Measurements from ENCODE around the gene MAGI2.
A peak's percentile ranks its signal among the peaks of the same experiment; 100 is the strongest.

MAGI2 gene

GRCh38 chr7:78175330-78176100 lies 1278.0 kb downstream of the MAGI2 start:
- H2AK5ac ChIP-seq (ENCODE audit: low read length, severe bottlenecking), result no peak overlapping the region
- H2BK5ac ChIP-seq (ENCODE audit: low read depth, low read length, poor library complexity, severe bottlenecking), result no peak overlapping the region
- no peak overlapping the region for H2AFZ ChIP-seq (ENCODE audit: low read depth, low read length)
- H2BK12ac ChIP-seq (ENCODE audit: low read length in 2 of 2), result peak overlapping the region in 1 of 2 experiments; percentile 38
- H3K23ac ChIP-seq (ENCODE audit: low read length in 2 of 2), result no peak overlapping the region
- no peaks in the 10 kb centered on the region for H3K4me1 ChIP-seq (ENCODE audit: control insufficient read depth, insufficient read depth, low read depth, low read length)
- H4K8ac ChIP-seq (ENCODE audit: low read length), result no peak overlapping the region
- H3K79me1 ChIP-seq (replicated peaks; ENCODE audit: low read length, poor library complexity, severe bottlenecking), result no peaks in the 10 kb centered on the region
- H3K4me3 ChIP-seq (ENCODE audit: insufficient read depth in 1 of 2, low read depth in 1 of 2, low read length in 2 of 2), result no peak overlapping the region
- no peak for DNase-seq
- peak overlapping the region in 1 of 2 experiments; percentile 11 for H3K18ac ChIP-seq (ENCODE audit: low read depth in 1 of 2, low read length in 2 of 2)
- no peak overlapping the region for H3K14ac ChIP-seq (ENCODE audit: low read length in 2 of 2)
- no peak overlapping the region for H3K4me2 ChIP-seq (ENCODE audit: low read length, poor library complexity, severe bottlenecking)
- no peak overlapping the region for H4K91ac ChIP-seq (ENCODE audit: low read length)
- H3K9me3 ChIP-seq (ENCODE audit: control insufficient read depth, low read length), result no peaks in the 10 kb centered on the region
- H2BK120ac ChIP-seq (ENCODE audit: low read depth, low read length), result peak overlapping the region; percentile 27
- H3K36me3 ChIP-seq (ENCODE audit: control insufficient read depth in 1 of 2, insufficient read depth in 2 of 2, low read depth in 1 of 2, low read length in 2 of 2), result no peaks in the 10 kb centered on the region
- WGBS, result 79% methylated on average over 10 of the region's 10 CpGs
- H3K9ac ChIP-seq (ENCODE audit: low read length), result no peak overlapping the region
- no peaks in the 10 kb centered on the region for H3K27me3 ChIP-seq (ENCODE audit: control insufficient read depth in 1 of 2, insufficient read depth in 1 of 2, low read length in 2 of 2)
- H3K4ac ChIP-seq (ENCODE audit: low read depth in 1 of 2, low read length in 2 of 2), result no peak overlapping the region
- H3K27ac ChIP-seq (ENCODE audit: low read length, poor library complexity, severe bottlenecking), result no peak overlapping the region
- no peak overlapping the region for H2BK15ac ChIP-seq (ENCODE audit: low read depth, poor library complexity, severe bottlenecking)

DNA sequence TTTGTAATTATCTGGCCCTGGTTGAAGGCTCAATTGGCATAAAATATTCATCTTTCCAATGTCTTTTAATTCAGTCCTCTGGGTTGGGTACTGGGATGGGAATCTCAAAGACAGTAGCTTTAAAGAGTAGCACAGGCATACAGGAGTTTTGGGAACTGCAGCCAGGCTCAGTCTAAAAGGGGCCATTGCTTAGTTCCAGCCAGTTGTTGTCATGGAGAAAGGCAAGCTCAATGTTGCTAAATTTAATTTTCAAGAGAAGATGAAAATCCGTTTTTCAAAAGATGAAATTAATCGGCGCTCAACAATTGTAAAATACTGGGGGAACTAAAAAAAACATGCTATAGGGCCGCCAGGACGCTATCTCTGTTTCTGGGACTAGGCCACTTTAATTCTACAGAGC lies 1279.8 kb downstream of the MAGI2 start:
- WGBS, result 73% methylated on average over 4 of the region's 5 CpGs

GRCh38 chr7:78172933-78173591 lies 1280.4 kb downstream of the MAGI2 start:
- Histone ChIP-seq H2BK5ac (ENCODE audit: low read depth, low read length, poor library complexity, severe bottlenecking) (no peak overlapping the region), H3K27me3 (ENCODE audit: control insufficient read depth in 1 of 2, insufficient read depth in 1 of 2, low read length in 2 of 2) (no peaks in the 10 kb centered on the region), H4K8ac (ENCODE audit: low read length) (no peak overlapping the region), H2BK120ac (ENCODE audit: low read depth, low read length) (no peak overlapping the region), H3K4me2 (ENCODE audit: low read length, poor library complexity, severe bottlenecking) (no peak overlapping the region), H3K79me1 (replicated peaks; ENCODE audit: low read length, poor library complexity, severe bottlenecking) (no peaks in the 10 kb centered on the region), H3K27ac (ENCODE audit: low read length, poor library complexity, severe bottlenecking) (no peak overlapping the region), H3K18ac (ENCODE audit: low read depth in 1 of 2, low read length in 2 of 2) (peak overlapping the region in 1 of 2 experiments; percentile 18), H3K4me1 (ENCODE audit: control insufficient read depth, insufficient read depth, low read depth, low read length) (no peaks in the 10 kb centered on the region), H3K4me3 (ENCODE audit: insufficient read depth in 1 of 2, low read depth in 1 of 2, low read length in 2 of 2) (no peak overlapping the region), H2BK15ac (ENCODE audit: low read depth, poor library complexity, severe bottlenecking) (no peak overlapping the region), H2AFZ (ENCODE audit: low read depth, low read length) (no peak overlapping the region), H3K36me3 (ENCODE audit: control insufficient read depth in 1 of 2, insufficient read depth in 2 of 2, low read depth in 1 of 2, low read length in 2 of 2) (no peaks in the 10 kb centered on the region), H3K9ac (ENCODE audit: low read length) (no peak overlapping the region), H2AK5ac (ENCODE audit: low read length, severe bottlenecking) (no peak overlapping the region), H3K4ac (ENCODE audit: low read depth in 1 of 2, low read length in 2 of 2) (peak overlapping the region in 1 of 2 experiments; percentile 64), H2BK12ac (ENCODE audit: low read length in 2 of 2) (peak overlapping the region; percentile 41 to 50), H3K23ac (ENCODE audit: low read length in 2 of 2) (no peak overlapping the region), H4K91ac (ENCODE audit: low read length) (no peak overlapping the region), H3K9me3 (ENCODE audit: control insufficient read depth, low read length) (no peaks in the 10 kb centered on the region), H3K14ac (ENCODE audit: low read length in 2 of 2) (peak overlapping the region in 1 of 2 experiments; percentile 86)
- no peak for DNase-seq
- 68% methylated on average over 2 of the region's 4 CpGs for WGBS

More for the DNA sequence above, 1279.8 kb downstream of the MAGI2 start:
- H3K36me3 ChIP-seq (ENCODE audit: control insufficient read depth in 1 of 2, insufficient read depth in 2 of 2, low read depth in 1 of 2, low read length in 2 of 2), result no peaks in the 10 kb centered on the region
- H3K23ac ChIP-seq (ENCODE audit: low read length in 2 of 2), result no peak overlapping the region
- H3K79me1 ChIP-seq (replicated peaks; ENCODE audit: low read length, poor library complexity, severe bottlenecking), result no peaks in the 10 kb centered on the region
- H3K4ac ChIP-seq (ENCODE audit: low read depth in 1 of 2, low read length in 2 of 2), result no peak overlapping the region
- H3K27me3 ChIP-seq (ENCODE audit: control insufficient read depth in 1 of 2, insufficient read depth in 1 of 2, low read length in 2 of 2), result no peaks in the 10 kb centered on the region
- no peak overlapping the region for H3K9ac ChIP-seq (ENCODE audit: low read length)
- H2BK5ac ChIP-seq (ENCODE audit: low read depth, low read length, poor library complexity, severe bottlenecking), result no peak overlapping the region
- DNase-seq, result no peak
- no peak overlapping the region for H2BK120ac ChIP-seq (ENCODE audit: low read depth, low read length)
- H3K4me3 ChIP-seq (ENCODE audit: insufficient read depth in 1 of 2, low read depth in 1 of 2, low read length in 2 of 2), result no peak overlapping the region
- no peak overlapping the region for H3K27ac ChIP-seq (ENCODE audit: low read length, poor library complexity, severe bottlenecking)
- H3K18ac ChIP-seq (ENCODE audit: low read depth in 1 of 2, low read length in 2 of 2), result no peak overlapping the region
- H3K4me1 ChIP-seq (ENCODE audit: control insufficient read depth, insufficient read depth, low read depth, low read length), result no peaks in the 10 kb centered on the region
- no peak overlapping the region for H4K8ac ChIP-seq (ENCODE audit: low read length)
- no peak overlapping the region for H3K14ac ChIP-seq (ENCODE audit: low read length in 2 of 2)
- H2BK12ac ChIP-seq (ENCODE audit: low read length in 2 of 2), result no peak overlapping the region
- no peak overlapping the region for H3K4me2 ChIP-seq (ENCODE audit: low read length, poor library complexity, severe bottlenecking)
- no peak overlapping the region for H2AFZ ChIP-seq (ENCODE audit: low read depth, low read length)
- no peak overlapping the region for H2AK5ac ChIP-seq (ENCODE audit: low read length, severe bottlenecking)
- no peaks in the 10 kb centered on the region for H3K9me3 ChIP-seq (ENCODE audit: control insufficient read depth, low read length)
- no peak overlapping the region for H4K91ac ChIP-seq (ENCODE audit: low read length)
- H2BK15ac ChIP-seq (ENCODE audit: low read depth, poor library complexity, severe bottlenecking), result no peak overlapping the region

- H3K4me1 ChIP-seq (ENCODE audit: control insufficient read depth, insufficient read depth, low read depth, low read length), result no peaks in the 10 kb centered on the region
- H2BK15ac ChIP-seq (ENCODE audit: low read depth, poor library complexity, severe bottlenecking), result no peak overlapping the region
- H2AK5ac ChIP-seq (ENCODE audit: low read length, severe bottlenecking), result no peak overlapping the region
- H4K8ac ChIP-seq (ENCODE audit: low read length), result no peak overlapping the region
- H2AFZ ChIP-seq (ENCODE audit: low read depth, low read length), result no peak overlapping the region
- no peak overlapping the region for H3K4ac ChIP-seq (ENCODE audit: low read depth in 1 of 2, low read length in 2 of 2)
- no peak overlapping the region for H2BK5ac ChIP-seq (ENCODE audit: low read depth, low read length, poor library complexity, severe bottlenecking)
- no peak overlapping the region for H2BK120ac ChIP-seq (ENCODE audit: low read depth, low read length)
- no peak overlapping the region for H3K9ac ChIP-seq (ENCODE audit: low read length)
- H3K27me3 ChIP-seq (ENCODE audit: control insufficient read depth in 1 of 2, insufficient read depth in 1 of 2, low read length in 2 of 2), result no peaks in the 10 kb centered on the region
- H2BK12ac ChIP-seq (ENCODE audit: low read length in 2 of 2), result no peak overlapping the region
- DNase-seq, result no peak
- H3K79me1 ChIP-seq (replicated peaks; ENCODE audit: low read length, poor library complexity, severe bottlenecking), result no peaks in the 10 kb centered on the region
- H4K91ac ChIP-seq (ENCODE audit: low read length), result no peak overlapping the region
- no peaks in the 10 kb centered on the region for H3K9me3 ChIP-seq (ENCODE audit: control insufficient read depth, low read length)
- H3K14ac ChIP-seq (ENCODE audit: low read length in 2 of 2), result no peak overlapping the region
- no peak overlapping the region for H3K4me3 ChIP-seq (ENCODE audit: insufficient read depth in 1 of 2, low read depth in 1 of 2, low read length in 2 of 2)
- WGBS, result 91% methylated on average over 4 of the region's 5 CpGs
- no peak overlapping the region for H3K27ac ChIP-seq (ENCODE audit: low read length, poor library complexity, severe bottlenecking)
- H3K4me2 ChIP-seq (ENCODE audit: low read length, poor library complexity, severe bottlenecking), result no peak overlapping the region
- H3K23ac ChIP-seq (ENCODE audit: low read length in 2 of 2), result no peak overlapping the region
- H3K18ac ChIP-seq (ENCODE audit: low read depth in 1 of 2, low read length in 2 of 2), result no peak overlapping the region
- H3K36me3 ChIP-seq (ENCODE audit: control insufficient read depth in 1 of 2, insufficient read depth in 2 of 2, low read depth in 1 of 2, low read length in 2 of 2), result no peaks in the 10 kb centered on the region
Measured at GRCh38 chr7:78172267-78172757, 1281.2 kb downstream of the MAGI2 start.
